ENCODE results near the gene PRR22.

DNA sequence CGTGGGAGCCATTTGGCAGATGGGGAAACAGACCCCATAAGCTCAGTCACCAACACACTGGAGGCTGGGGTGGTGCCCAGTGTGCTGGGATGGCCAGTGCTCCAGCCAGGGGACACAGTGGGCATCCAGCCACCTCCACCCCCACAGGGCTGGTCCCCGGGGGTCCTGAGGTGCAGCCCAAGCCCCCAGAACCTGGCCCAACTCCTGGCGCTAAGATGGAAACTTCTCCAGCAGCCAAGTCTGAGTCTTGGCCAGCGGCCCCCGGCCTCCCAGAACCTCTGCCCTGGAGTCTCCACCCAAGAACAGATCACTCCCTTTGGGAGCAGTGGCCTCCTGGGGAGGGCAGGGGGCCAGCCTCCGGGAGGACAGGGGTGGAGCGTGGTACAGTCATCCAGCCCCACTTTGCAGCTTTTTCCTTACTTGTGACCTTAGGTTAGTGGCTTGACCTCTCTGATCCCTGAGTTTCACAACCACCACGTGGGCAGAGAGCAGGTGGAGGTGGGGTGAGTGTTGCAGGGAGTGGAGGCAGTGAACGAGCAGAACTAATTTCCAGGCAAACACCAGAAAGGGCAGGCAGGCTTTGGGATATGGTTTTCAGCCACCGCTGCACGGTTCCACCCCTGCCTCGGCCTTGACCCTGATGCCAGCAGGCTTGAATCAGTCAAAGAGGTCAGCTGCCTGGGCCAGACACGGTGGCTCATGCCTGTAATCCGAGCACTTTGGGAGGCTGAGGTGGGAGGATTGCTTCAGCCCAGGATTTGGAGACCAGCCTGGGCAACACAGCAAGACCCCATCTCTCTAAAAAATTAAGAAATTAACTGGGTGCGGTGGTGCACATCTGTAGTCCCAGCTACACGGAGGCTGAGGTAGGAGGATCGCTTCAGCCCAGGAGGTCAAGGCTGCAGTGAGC lies 16.1 kb upstream of the PRR22 start:
- TF ChIP-seq, protein P1, sequence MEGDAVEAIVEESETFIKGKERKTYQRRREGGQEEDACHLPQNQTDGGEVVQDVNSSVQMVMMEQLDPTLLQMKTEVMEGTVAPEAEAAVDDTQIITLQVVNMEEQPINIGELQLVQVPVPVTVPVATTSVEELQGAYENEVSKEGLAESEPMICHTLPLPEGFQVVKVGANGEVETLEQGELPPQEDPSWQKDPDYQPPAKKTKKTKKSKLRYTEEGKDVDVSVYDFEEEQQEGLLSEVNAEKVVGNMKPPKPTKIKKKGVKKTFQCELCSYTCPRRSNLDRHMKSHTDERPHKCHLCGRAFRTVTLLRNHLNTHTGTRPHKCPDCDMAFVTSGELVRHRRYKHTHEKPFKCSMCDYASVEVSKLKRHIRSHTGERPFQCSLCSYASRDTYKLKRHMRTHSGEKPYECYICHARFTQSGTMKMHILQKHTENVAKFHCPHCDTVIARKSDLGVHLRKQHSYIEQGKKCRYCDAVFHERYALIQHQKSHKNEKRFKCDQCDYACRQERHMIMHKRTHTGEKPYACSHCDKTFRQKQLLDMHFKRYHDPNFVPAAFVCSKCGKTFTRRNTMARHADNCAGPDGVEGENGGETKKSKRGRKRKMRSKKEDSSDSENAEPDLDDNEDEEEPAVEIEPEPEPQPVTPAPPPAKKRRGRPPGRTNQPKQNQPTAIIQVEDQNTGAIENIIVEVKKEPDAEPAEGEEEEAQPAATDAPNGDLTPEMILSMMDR (IDR thresholded peaks at IDR 0.05): no peak
- TF ChIP-seq POLR2AphosphoS5 (IDR thresholded peaks at IDR 0.05): no peak
